ENCODE measurements around the gene SEMA3D. TPM values are rescaled to one million over a fixed set of nuclear protein-coding genes. Genes with fewer than 3 reads are reported as not detected.

SEMA3D gene
- total RNA-seq, 2 donors from 2014 or later, result 1.4 to 1.5 TPM

DNA sequence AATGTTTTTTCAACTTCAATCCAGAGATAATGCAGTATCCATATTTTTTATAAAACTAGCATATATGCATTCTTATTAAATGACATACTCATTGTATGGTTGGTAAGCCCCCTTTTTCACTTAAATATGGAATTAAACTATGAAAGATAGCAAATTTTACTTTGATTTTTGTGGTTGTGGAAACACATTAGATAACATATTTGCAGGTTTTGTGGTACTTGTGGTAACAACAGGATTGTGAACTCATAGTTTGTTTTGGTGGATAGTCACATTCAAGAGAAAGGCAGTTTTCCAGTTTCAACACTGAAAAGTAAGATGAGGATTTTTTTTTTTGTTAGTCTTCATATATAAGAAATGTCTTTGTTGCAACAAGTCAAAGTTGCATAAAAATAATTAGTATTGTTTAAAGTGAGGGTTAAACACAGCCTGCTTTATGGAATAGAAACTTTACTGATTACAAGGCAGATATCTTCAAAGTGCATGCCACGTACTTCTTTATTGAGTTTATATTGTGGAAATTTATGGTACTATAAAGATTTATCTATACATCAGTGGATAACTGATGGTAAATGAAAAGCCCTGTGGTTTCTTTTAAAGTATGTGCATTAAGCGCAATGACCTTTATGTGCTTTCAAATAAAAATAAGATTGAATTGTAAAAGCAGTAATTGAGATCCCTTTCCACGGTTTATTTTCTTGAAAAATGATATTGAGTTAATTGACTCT, 39.7 kb upstream of the SEMA3D start:
- no peaks in the 10 kb centered on the region for H3K27me3 ChIP-seq
- no peaks in the 10 kb centered on the region for H3K36me3 ChIP-seq
- TF ChIP-seq, protein P1, sequence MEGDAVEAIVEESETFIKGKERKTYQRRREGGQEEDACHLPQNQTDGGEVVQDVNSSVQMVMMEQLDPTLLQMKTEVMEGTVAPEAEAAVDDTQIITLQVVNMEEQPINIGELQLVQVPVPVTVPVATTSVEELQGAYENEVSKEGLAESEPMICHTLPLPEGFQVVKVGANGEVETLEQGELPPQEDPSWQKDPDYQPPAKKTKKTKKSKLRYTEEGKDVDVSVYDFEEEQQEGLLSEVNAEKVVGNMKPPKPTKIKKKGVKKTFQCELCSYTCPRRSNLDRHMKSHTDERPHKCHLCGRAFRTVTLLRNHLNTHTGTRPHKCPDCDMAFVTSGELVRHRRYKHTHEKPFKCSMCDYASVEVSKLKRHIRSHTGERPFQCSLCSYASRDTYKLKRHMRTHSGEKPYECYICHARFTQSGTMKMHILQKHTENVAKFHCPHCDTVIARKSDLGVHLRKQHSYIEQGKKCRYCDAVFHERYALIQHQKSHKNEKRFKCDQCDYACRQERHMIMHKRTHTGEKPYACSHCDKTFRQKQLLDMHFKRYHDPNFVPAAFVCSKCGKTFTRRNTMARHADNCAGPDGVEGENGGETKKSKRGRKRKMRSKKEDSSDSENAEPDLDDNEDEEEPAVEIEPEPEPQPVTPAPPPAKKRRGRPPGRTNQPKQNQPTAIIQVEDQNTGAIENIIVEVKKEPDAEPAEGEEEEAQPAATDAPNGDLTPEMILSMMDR (IDR thresholded peaks at IDR 0.05), result no peak
- H3K4me3 ChIP-seq, result no peak overlapping the region
- H3K9me3 ChIP-seq, result no peaks in the 10 kb centered on the region
- H3K27ac ChIP-seq, result no peak overlapping the region
- no peaks in the 10 kb centered on the region for H3K4me1 ChIP-seq
- DNase-seq (ENCODE audit: low spot score), result no peak

DNA sequence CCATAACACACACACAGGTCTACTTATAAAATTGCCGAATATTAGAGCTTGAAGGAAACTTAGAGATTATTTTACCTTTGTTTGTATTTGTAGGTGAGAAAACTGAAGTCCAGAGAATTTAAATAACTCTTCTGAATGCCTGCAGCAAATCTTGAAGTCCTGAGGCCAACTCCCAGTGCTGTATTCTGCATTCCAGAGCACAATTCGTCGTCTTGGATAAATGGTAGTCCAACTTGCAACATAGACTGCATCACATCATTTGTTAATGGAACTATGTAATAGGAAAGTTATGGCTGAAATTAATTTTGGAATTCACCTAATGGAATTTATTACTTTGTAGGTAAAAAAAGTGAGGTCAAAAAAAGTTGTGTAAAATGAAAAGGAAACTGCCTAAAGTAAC, 37.3 kb upstream of the SEMA3D start:
- no peak for DNase-seq (ENCODE audit: low spot score)
- H3K4me3 ChIP-seq, result no peak overlapping the region
- H3K4me1 ChIP-seq, result no peaks in the 10 kb centered on the region
- no peaks in the 10 kb centered on the region for H3K9me3 ChIP-seq
- H3K27me3 ChIP-seq, result no peaks in the 10 kb centered on the region
- no peaks in the 10 kb centered on the region for H3K36me3 ChIP-seq
- H3K27ac ChIP-seq, result no peak overlapping the region
- TF ChIP-seq, protein P1 (IDR thresholded peaks at IDR 0.05), result no peak

DNA sequence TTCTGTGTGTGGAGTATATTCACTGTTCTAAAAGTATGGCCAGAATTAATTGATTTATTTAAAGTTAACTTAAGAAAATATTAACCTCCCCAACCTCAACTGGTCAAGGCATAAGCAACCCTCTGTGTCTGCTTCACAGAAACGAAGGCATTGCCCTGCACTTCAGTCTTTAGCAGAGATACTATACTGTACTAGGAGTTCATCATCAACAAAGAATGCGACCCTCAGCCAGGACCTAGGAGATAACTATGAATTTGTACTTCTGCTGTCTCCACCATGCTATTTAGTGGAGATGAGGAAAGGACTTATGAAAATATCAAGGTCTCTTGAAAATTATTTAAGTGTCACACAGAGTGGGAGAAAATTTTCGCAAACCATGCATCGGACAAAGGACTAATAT, 35.7 kb upstream of the SEMA3D start:
- Histone ChIP-seq H3K27me3 (no peaks in the 10 kb centered on the region), H3K9me3 (no peaks in the 10 kb centered on the region), H3K4me3 (no peak overlapping the region), H3K4me1 (no peaks in the 10 kb centered on the region), H3K36me3 (no peaks in the 10 kb centered on the region), H3K27ac (no peak overlapping the region)
- no peak for DNase-seq (ENCODE audit: low spot score)
- TF ChIP-seq, protein P1 (IDR thresholded peaks at IDR 0.05), result no peak

DNA sequence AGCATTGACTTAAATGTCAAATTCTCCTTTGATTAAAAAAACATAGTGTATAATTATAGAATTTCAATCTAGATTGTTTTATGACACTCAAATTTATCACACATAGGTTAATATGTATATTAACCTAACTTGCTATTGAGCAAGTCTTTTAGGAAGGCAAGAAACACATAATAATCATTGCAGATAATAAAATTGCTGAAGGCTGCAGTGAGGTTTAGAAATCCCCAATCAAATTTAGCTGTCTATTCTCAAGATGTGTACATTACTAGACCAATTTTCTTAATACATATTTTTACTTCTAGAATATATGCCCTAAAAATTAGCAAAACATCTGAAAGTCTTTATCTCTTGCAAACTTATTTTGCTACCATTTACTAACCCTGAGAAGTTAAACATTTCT, 34.9 kb upstream of the SEMA3D start:
- no peaks in the 10 kb centered on the region for H3K9me3 ChIP-seq

DNA sequence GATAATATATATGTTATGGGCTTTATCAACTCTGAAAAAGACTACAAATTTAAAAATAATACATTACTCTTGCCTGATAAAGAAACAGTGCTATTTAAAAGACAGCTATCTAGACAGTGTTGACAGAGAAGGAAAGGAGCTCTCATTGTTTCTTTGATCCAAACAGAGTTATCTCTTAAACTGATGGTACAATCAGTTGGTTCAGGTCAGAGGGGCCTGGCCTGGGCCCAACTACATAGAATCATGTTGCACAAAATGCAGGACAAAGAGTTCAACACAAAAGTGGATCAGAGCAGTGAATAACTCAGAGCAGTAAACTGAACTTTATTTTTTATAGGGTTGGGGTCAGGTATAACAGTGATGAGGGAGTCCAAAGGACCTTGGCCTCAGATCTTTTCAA, 33.8 kb upstream of the SEMA3D start:
- Histone ChIP-seq H3K9me3 (no peaks in the 10 kb centered on the region), H3K4me1 (no peaks in the 10 kb centered on the region), H3K36me3 (no peaks in the 10 kb centered on the region), H3K4me3 (no peak overlapping the region), H3K27me3 (no peaks in the 10 kb centered on the region), H3K27ac (no peak overlapping the region)
- TF ChIP-seq, protein P1 (IDR thresholded peaks at IDR 0.05), result no peak
- no peak for DNase-seq (ENCODE audit: low spot score)

More for the DNA sequence above, 34.9 kb upstream of the SEMA3D start:
- no peak for DNase-seq (ENCODE audit: low spot score)
- Histone ChIP-seq H3K27ac (no peak overlapping the region), H3K36me3 (no peaks in the 10 kb centered on the region), H3K27me3 (no peaks in the 10 kb centered on the region), H3K4me3 (no peak overlapping the region), H3K4me1 (no peaks in the 10 kb centered on the region)
- TF ChIP-seq, protein P1 (IDR thresholded peaks at IDR 0.05), result no peak

DNA sequence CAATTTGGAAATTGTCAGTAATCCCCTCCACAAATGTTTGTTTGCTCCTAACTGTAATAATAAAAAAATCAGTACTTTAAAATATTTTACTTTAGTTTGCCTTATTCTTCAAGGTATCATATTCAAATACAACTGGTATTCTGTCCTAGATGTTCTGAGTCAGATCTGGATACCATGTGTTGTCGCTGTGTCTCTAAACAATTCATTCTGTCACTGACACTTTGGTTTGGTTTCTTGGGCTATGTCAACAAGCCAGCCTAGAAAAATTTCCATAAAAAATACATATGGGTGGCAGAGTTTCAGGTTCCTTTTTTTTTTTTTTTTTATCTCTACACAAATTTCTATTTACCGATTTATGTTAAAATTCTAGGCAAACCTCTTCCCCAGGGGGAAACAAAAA, 33.2 kb upstream of the SEMA3D start:
- DNase-seq (ENCODE audit: low spot score), result no peak
- no peak overlapping the region for H3K4me3 ChIP-seq
- no peaks in the 10 kb centered on the region for H3K36me3 ChIP-seq
- H3K9me3 ChIP-seq, result no peaks in the 10 kb centered on the region
- TF ChIP-seq, protein P1 (IDR thresholded peaks at IDR 0.05), result no peak
- H3K27me3 ChIP-seq, result no peaks in the 10 kb centered on the region
- H3K4me1 ChIP-seq, result no peaks in the 10 kb centered on the region
- no peak overlapping the region for H3K27ac ChIP-seq
